ENCODE results near the gene MROH2B.

MROH2B gene

GRCh38 chr5:41071242-41071641, at the start of gene MROH2B:
MROH2B (minus strand) TSS chr5:41071342; CDS start chr5:41070852, 490 bp downstream.
- DNase-seq (ENCODE audit: low spot score), result no peak

- DNase-seq (ENCODE audit: low spot score), result no peak
Measured at GRCh38 chr5:41120600-41120999, 49.5 kb upstream of the MROH2B start.

GRCh38 chr5:41118177-41118576, 47.0 kb upstream of the MROH2B start:
- no peak for DNase-seq (ENCODE audit: low spot score)

GRCh38 chr5:41115281-41115680, 44.1 kb upstream of the MROH2B start:
- no peak for DNase-seq (ENCODE audit: low spot score)

GRCh38 chr5:41112486-41113455, 41.6 kb upstream of the MROH2B start:
- no peak for DNase-seq (ENCODE audit: low spot score)

GRCh38 chr5:41109186-41109585, 38.0 kb upstream of the MROH2B start:
- no peak for DNase-seq (ENCODE audit: low spot score)

- DNase-seq (ENCODE audit: low spot score), result no peak
Measured at GRCh38 chr5:41102341-41102740, 31.2 kb upstream of the MROH2B start.

- no peak for DNase-seq (ENCODE audit: low spot score)
Measured at GRCh38 chr5:41097642-41098041, 26.5 kb upstream of the MROH2B start.

- no peak for DNase-seq (ENCODE audit: low spot score)
Measured at GRCh38 chr5:41095324-41096101, 24.4 kb upstream of the MROH2B start.

GRCh38 chr5:41094871-41095270, 23.7 kb upstream of the MROH2B start:
- DNase-seq (ENCODE audit: low spot score), result no peak

GRCh38 chr5:41093803-41094202, 22.7 kb upstream of the MROH2B start:
- no peak for DNase-seq (ENCODE audit: low spot score)

- no peak for DNase-seq (ENCODE audit: low spot score)
Measured at GRCh38 chr5:41087461-41087860, 16.3 kb upstream of the MROH2B start.

GRCh38 chr5:41083306-41083705, 12.2 kb upstream of the MROH2B start:
- DNase-seq (ENCODE audit: low spot score), result no peak

- DNase-seq (ENCODE audit: low spot score), result no peak
Measured at GRCh38 chr5:41071975-41072374, 833 bp upstream of the MROH2B start.

- DNase-seq (ENCODE audit: low spot score), result no peak
Measured at GRCh38 chr5:41067714-41068568, 3.2 kb downstream of the MROH2B start.

- DNase-seq (ENCODE audit: low spot score), result no peak
Measured at GRCh38 chr5:41065691-41066335, 5.3 kb downstream of the MROH2B start.

- no peak for DNase-seq (ENCODE audit: low spot score)
Measured at GRCh38 chr5:41057940-41058339, 13.2 kb downstream of the MROH2B start.

- DNase-seq (ENCODE audit: low spot score), result no peak
Measured at GRCh38 chr5:41057231-41057630, 13.9 kb downstream of the MROH2B start.

GRCh38 chr5:41048986-41049385, 22.2 kb downstream of the MROH2B start:
- DNase-seq (ENCODE audit: low spot score), result no peak

GRCh38 chr5:41043109-41043747, 27.9 kb downstream of the MROH2B start:
- DNase-seq (ENCODE audit: low spot score), result no peak

GRCh38 chr5:41032973-41033372, 38.2 kb downstream of the MROH2B start:
- DNase-seq (ENCODE audit: low spot score), result no peak

All from CD4-positive, alpha-beta T cell treated with Interleukin-2 at 100 ng/mL for 4 hours (primary cell).